ENCODE data around the gene ADGRB3. TPM values are rescaled to one million over a fixed set of nuclear protein-coding genes. Genes with fewer than 3 reads are reported as not detected.

ADGRB3 gene
- total RNA-seq = 1 to 10 TPM in 1 of 2 donors, under 1 TPM in 1; 0.75 to 2.3 TPM
- under 1 TPM; 0.21 TPM for polyA plus RNA-seq

GRCh38 chr6:68634726-68635411 is at the start of gene ADGRB3:
ADGRB3 (plus strand) TSS chr6:68635282; CDS start chr6:68638676, 3,394 bp downstream.
- Histone ChIP-seq H3K9ac (ENCODE audit: low read depth in 1 of 2, low read length in 2 of 2) (no peak within 1 kb of the TSS), H3K27me3 (ENCODE audit: control insufficient read depth in 4 of 4, insufficient read depth in 4 of 4, low read length in 3 of 4) (peaks cover 0 to 17% (median 3%) of the 10 kb centered on the region in 4 donors), H3K36me3 (ENCODE audit: control insufficient read depth in 4 of 4, insufficient read depth in 3 of 4, low read depth in 1 of 4, low read length in 3 of 4) (no peaks in the 10 kb centered on the region), H3K9me3 (ENCODE audit: control insufficient read depth in 4 of 4, low read length in 3 of 4) (no peaks in the 10 kb centered on the region), H3K4me3 (ENCODE audit: low read depth in 1 of 3, low read length in 3 of 3) (peak within 1 kb of the TSS; percentile 53 to 61 (median 61)), H3K4me1 (ENCODE audit: control insufficient read depth in 4 of 4, insufficient read depth in 4 of 4, low read length in 3 of 4) (peaks cover 4 to 24% (median 20%) of the 10 kb centered on the region in 4 donors), H3K27ac (ENCODE audit: low read depth in 1 of 2, low read length in 2 of 2) (peak within 1 kb of the TSS in 1 of 2 donors; percentile 14)
- TF ChIP-seq FOXA2 (IDR thresholded peaks at IDR 0.05) = no peak
- under 1% methylated on average over 79 of the region's 79 CpGs for WGBS
- peak; percentile 55 for DNase-seq (ENCODE audit: low spot score)

GRCh38 chr6:68593558-68593957 is 41.5 kb upstream of the ADGRB3 start:
- TF ChIP-seq EGR1 (IDR thresholded peaks at IDR 0.05; ENCODE audit: low read depth in 2 of 2) (no peak), SP1 (IDR thresholded peaks at IDR 0.05) (no peak), NR2F2 (IDR thresholded peaks at IDR 0.05) (no peak), RAD21 (IDR thresholded peaks at IDR 0.05) (no peak), YY1 (IDR thresholded peaks at IDR 0.05) (no peak), GABPA (IDR thresholded peaks at IDR 0.05 in 1 of 2, conservative IDR thresholded peaks at IDR 0.05 in 1 of 2) (no peak), HNF4A (conservative IDR thresholded peaks at IDR 0.05) (no peak), RXRA (IDR thresholded peaks at IDR 0.05) (no peak), FOXA1 (IDR thresholded peaks at IDR 0.05) (no peak), JUND (IDR thresholded peaks at IDR 0.05) (no peak), ATF3 (IDR thresholded peaks at IDR 0.05) (no peak), HNF4G (IDR thresholded peaks at IDR 0.05) (no peak), TAF1 (conservative IDR thresholded peaks at IDR 0.05) (no peak), MAX (IDR thresholded peaks at IDR 0.05) (no peak), CTCF (IDR thresholded peaks at IDR 0.05; ENCODE audit: low read depth, low read length, missing input control) (no peak), FOXA2 (IDR thresholded peaks at IDR 0.05) (no peak), REST (IDR thresholded peaks at IDR 0.05) (no peak)
- TF ChIP-seq, protein P1, sequence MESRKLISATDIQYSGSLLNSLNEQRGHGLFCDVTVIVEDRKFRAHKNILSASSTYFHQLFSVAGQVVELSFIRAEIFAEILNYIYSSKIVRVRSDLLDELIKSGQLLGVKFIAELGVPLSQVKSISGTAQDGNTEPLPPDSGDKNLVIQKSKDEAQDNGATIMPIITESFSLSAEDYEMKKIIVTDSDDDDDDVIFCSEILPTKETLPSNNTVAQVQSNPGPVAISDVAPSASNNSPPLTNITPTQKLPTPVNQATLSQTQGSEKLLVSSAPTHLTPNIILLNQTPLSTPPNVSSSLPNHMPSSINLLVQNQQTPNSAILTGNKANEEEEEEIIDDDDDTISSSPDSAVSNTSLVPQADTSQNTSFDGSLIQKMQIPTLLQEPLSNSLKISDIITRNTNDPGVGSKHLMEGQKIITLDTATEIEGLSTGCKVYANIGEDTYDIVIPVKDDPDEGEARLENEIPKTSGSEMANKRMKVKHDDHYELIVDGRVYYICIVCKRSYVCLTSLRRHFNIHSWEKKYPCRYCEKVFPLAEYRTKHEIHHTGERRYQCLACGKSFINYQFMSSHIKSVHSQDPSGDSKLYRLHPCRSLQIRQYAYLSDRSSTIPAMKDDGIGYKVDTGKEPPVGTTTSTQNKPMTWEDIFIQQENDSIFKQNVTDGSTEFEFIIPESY (IDR thresholded peaks at IDR 0.05) = no peak
- 87% methylated on average over 1 of the region's 1 CpG for WGBS

More at GRCh38 chr6:68593558-68593957, 41.5 kb upstream of the ADGRB3 start:
- H3K36me3 ChIP-seq (ENCODE audit: control insufficient read depth in 4 of 4, insufficient read depth in 3 of 4, low read depth in 1 of 4, low read length in 3 of 4) = no peaks in the 10 kb centered on the region
- H3K27me3 ChIP-seq (ENCODE audit: control insufficient read depth in 4 of 4, insufficient read depth in 4 of 4, low read length in 3 of 4) = no peaks in the 10 kb centered on the region
- H3K27ac ChIP-seq (ENCODE audit: low read depth in 1 of 2, low read length in 2 of 2) = no peak overlapping the region
- H3K4me1 ChIP-seq (ENCODE audit: control insufficient read depth in 4 of 4, insufficient read depth in 4 of 4, low read length in 3 of 4) = no peaks in the 10 kb centered on the region
- no peak overlapping the region for H3K9ac ChIP-seq (ENCODE audit: low read depth in 1 of 2, low read length in 2 of 2)
- no peak for DNase-seq (ENCODE audit: low spot score)
- H3K9me3 ChIP-seq (ENCODE audit: control insufficient read depth in 4 of 4, low read length in 3 of 4) = no peaks in the 10 kb centered on the region
- H3K4me3 ChIP-seq (ENCODE audit: low read depth in 1 of 3, low read length in 3 of 3) = no peak overlapping the region
